Tibial nerve (tissue), 4 donors: ENCODE data around the gene KMT2E.

Source experiments
- EP300 ChIP-seq, 2 donors: sonication (generic); formaldehyde crosslinking; IDR thresholded peaks; one replicate each; pipeline ENCODE4 v1.6.1; 2017; ENCODE audit warnings: antibody characterized with exemption in 2 of 2, mild to moderate bottlenecking in 1 of 2
- POLR2A ChIP-seq, 2 donors: fragments of 450-650 bp; IDR thresholded peaks; one replicate each; pipeline ENCODE4 v1.6.1; 2017; ENCODE audit warnings: antibody characterized with exemption in 2 of 2, mild to moderate bottlenecking in 2 of 2, moderate library complexity in 2 of 2
- TF ChIP-seq, protein P1 (sequence below), 5 experiments: fragments of 200-600 bp in 3 of 5; fragments of 450-650 bp in 2 of 5; sonication (generic) in 3 of 5; IDR thresholded peaks; one replicate each; pipeline ENCODE4 v1.5.1; 2016 to 2019; ENCODE audit warnings: antibody characterized with exemption in 5 of 5, mild to moderate bottlenecking in 3 of 5, moderate library complexity in 2 of 5

DNA sequence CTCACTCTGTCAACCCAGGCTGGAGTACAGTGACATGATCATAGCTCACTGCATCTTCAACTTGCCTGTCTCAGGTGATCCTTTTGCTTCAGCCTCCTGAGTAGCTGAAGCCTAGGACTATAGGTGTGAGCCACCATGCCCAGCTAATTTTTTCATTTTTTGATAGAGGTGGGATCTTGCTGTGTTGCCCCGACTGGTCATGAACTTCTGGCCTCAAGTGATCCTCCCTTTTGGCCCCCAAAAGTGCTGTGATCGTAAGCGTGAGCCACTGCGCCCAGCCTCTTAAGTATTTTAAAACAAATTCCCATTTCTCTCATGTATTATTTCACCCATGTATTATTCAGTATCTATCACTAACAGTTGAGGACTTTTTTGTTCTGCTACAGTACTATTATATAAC is 43.5 kb downstream of the KMT2E start:
- TF ChIP-seq, protein P1, sequence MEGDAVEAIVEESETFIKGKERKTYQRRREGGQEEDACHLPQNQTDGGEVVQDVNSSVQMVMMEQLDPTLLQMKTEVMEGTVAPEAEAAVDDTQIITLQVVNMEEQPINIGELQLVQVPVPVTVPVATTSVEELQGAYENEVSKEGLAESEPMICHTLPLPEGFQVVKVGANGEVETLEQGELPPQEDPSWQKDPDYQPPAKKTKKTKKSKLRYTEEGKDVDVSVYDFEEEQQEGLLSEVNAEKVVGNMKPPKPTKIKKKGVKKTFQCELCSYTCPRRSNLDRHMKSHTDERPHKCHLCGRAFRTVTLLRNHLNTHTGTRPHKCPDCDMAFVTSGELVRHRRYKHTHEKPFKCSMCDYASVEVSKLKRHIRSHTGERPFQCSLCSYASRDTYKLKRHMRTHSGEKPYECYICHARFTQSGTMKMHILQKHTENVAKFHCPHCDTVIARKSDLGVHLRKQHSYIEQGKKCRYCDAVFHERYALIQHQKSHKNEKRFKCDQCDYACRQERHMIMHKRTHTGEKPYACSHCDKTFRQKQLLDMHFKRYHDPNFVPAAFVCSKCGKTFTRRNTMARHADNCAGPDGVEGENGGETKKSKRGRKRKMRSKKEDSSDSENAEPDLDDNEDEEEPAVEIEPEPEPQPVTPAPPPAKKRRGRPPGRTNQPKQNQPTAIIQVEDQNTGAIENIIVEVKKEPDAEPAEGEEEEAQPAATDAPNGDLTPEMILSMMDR (IDR thresholded peaks at IDR 0.05) = no peak
- no peak for TF ChIP-seq POLR2A (IDR thresholded peaks at IDR 0.05)
- TF ChIP-seq EP300 (IDR thresholded peaks at IDR 0.05) = no peak
